Heart left ventricle (tissue), 13 donors: ENCODE measurements around the gene WWTR1.

ENCODE experiments used
- POLR2A ChIP-seq, 2 donors: fragments of 450-650 bp; IDR thresholded peaks; one replicate each; pipeline ENCODE4 v1.6.1; 2017; ENCODE audit warnings: antibody characterized with exemption in 2 of 2, mild to moderate bottlenecking in 2 of 2, moderate library complexity in 2 of 2
- TF ChIP-seq, protein P1 (sequence below), 12 donors: fragments of 200-600 bp; sonication (generic) in 4 of 12; IDR thresholded peaks; one replicate each; pipeline versions ENCODE4 v1.5.0 to v1.8.0; 2018 to 2022; ENCODE audit warnings: antibody characterized with exemption in 12 of 12, mild to moderate bottlenecking in 5 of 12
- donor health status: ischemic (EF 13 %, LVEDD 7.1; RV severe dilation, severe dysfunction).
- donor health status: DM: no; HTN: yes; CAD: no.
- donor health status: DM: no; HTN: no; CAD: no.
- donor health status: ischemic (EF 25% LVEDD 6.9; RV normal size, moderate dysfunction).
- donor health status: ischemic (EF 25% LVEDD 5.7; RV mildly dilated, moderate dysfunction).
- donor health status: ischemic (EF 35%, LVEDD 5.7; RV mildly dilated, moderate dysfunction).
- donor health status: nonischemic (EF 11% LVEDD 7.7; RV severe dilation, severe dysfunction).
- donor health status: DM: yes; HTN: yes; CAD: no.
- donor health status: PGD.
- donor health status: ischemic (EF 29% LVEDD 5.4; RV normal size, mild dysfunction).
- donor health status: nonischemic (EF 23%, LVEDD 6.1; RV moderate dilation, normal function).

DNA sequence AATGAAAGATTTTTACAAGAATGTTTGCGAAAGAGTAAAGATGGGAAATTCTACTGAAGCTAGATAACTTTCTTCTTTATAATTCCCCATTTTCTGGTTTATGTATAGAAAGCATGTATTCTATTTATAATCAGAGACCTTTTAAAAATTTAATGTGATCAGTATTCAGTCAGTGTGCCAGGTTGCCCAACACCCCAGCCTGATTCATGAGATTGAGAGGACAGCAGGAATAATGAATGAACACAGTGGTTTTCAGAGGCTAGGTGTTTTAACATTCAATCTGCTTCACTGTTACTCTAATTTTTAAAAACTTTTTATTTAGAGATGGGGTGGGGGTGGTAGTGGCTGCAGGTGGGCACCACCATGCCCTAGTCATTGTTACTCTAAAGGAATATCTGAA lies 4.7 kb downstream of the WWTR1 start:
- TF ChIP-seq, protein P1, sequence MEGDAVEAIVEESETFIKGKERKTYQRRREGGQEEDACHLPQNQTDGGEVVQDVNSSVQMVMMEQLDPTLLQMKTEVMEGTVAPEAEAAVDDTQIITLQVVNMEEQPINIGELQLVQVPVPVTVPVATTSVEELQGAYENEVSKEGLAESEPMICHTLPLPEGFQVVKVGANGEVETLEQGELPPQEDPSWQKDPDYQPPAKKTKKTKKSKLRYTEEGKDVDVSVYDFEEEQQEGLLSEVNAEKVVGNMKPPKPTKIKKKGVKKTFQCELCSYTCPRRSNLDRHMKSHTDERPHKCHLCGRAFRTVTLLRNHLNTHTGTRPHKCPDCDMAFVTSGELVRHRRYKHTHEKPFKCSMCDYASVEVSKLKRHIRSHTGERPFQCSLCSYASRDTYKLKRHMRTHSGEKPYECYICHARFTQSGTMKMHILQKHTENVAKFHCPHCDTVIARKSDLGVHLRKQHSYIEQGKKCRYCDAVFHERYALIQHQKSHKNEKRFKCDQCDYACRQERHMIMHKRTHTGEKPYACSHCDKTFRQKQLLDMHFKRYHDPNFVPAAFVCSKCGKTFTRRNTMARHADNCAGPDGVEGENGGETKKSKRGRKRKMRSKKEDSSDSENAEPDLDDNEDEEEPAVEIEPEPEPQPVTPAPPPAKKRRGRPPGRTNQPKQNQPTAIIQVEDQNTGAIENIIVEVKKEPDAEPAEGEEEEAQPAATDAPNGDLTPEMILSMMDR (IDR thresholded peaks at IDR 0.05) = no peak
- no peak for TF ChIP-seq POLR2A (IDR thresholded peaks at IDR 0.05)
